Smooth muscle cell (in vitro differentiated cells): ENCODE data around the gene FXYD6. TPM values are rescaled to one million over a fixed set of nuclear protein-coding genes. Genes with fewer than 3 reads are reported as not detected.
"Not testable (repeated sequence)": the region's sequence is repeated elsewhere in the genome, so short reads cannot be mapped to it uniquely, and the experiment has no call there.

Experiments used
- DNase-seq: peaks from one replicate; lab custom pipeline; 2025; ENCODE audit not compliant: unreplicated experiment; lab: John Stamatoyannopoulos, UW
- H2AFZ ChIP-seq: fragments of 200-600 bp; sonication (generic); 2 replicates; pipeline ENCODE4 v1.6.0; 2016; ENCODE audit warnings: antibody characterized with exemption, low read depth, mild to moderate bottlenecking
- H3F3A ChIP-seq: fragments of 200-600 bp; sonication (generic); 2 replicates; pipeline ENCODE4 v1.6.0; 2017; ENCODE audit warnings: antibody characterized with exemption, low read depth
- H3K27ac ChIP-seq: fragments of 200-600 bp; sonication (generic); 2 replicates; pipeline ENCODE4 v1.5.1; 2016; ENCODE audit warnings: low read depth, mild to moderate bottlenecking
- H3K27me3 ChIP-seq: fragments of 200-600 bp; sonication (generic); 2 replicates; pipeline ENCODE4 v1.6.1; 2016; ENCODE audit warnings: low read depth, mild to moderate bottlenecking
- H3K36me3 ChIP-seq: fragments of 200-600 bp; sonication (generic); 2 replicates; pipeline ENCODE4 v1.5.1; 2016; ENCODE audit warnings: low read depth
- H3K4me1 ChIP-seq: fragments of 200-600 bp; sonication (generic); 2 replicates; pipeline ENCODE4 v1.5.1; 2016; ENCODE audit warnings: low read depth
- H3K4me2 ChIP-seq: fragments of 200-600 bp; sonication (generic); 2 replicates; pipeline ENCODE4 v1.6.0; 2016; ENCODE audit warnings: mild to moderate bottlenecking
- H3K4me3 ChIP-seq: fragments of 200-600 bp; sonication (generic); 2 replicates; pipeline ENCODE4 v1.5.1; 2016; ENCODE audit warnings: mild to moderate bottlenecking
- H3K79me2 ChIP-seq: fragments of 200-600 bp; sonication (generic); 2 replicates; pipeline ENCODE4 v1.6.0; 2016; ENCODE audit warnings: low read depth, mild to moderate bottlenecking
- H3K9ac ChIP-seq: fragments of 200-600 bp; sonication (generic); 2 replicates; pipeline ENCODE4 v1.6.0; 2016; ENCODE audit warnings: low read depth
- H3K9me3 ChIP-seq: fragments of 200-600 bp; sonication (generic); replicated peaks from 2 replicates; pipeline ENCODE4 v1.5.1; 2016; ENCODE audit warnings: low read depth
- H4K20me1 ChIP-seq: fragments of 200-600 bp; sonication (generic); 2 replicates; pipeline ENCODE4 v1.6.0; 2016; ENCODE audit warnings: low read depth
- WGBS: methylation state at CpG from one replicate; pipeline ENCODE4 v1.1.7; 2016; ENCODE audit warnings: low lambda C conversion rate; 5-methylcytosine and 5-hydroxymethylcytosine counted together
- polyA plus RNA-seq: library from polyadenylated mRNA; unstranded; fragments of >200 nt; fragmentation: Nextera tagmentation; extraction: Ambion mirVana; gene quantifications from 2 replicates; pipeline ENCODE4 v1.2.1, GENCODE V29; 2016
- total RNA-seq: library from RNA; depleted of rRNA; stranded (reverse); fragments of >200 nt; gene quantifications from 2 replicates; pipeline ENCODE4 v1.2.3, GENCODE V29; 2014
- TF ChIP-seq, protein P1 (sequence below): fragments of 200-600 bp; sonication (generic); IDR thresholded peaks from 2 replicates; pipeline ENCODE4 v1.5.1; 2017; ENCODE audit warnings: borderline replicate concordance, mild to moderate bottlenecking, antibody characterized with exemption; ENCODE audit not compliant: insufficient read depth, poor library complexity, severe bottlenecking

Gene FXYD6
- total and polyA plus RNA-seq, 2 experiments from 2014 or later, result 27.7 to 84.5 TPM

- WGBS, result 81% methylated on average over 17 of the region's 17 CpGs
- TF ChIP-seq, protein P1, sequence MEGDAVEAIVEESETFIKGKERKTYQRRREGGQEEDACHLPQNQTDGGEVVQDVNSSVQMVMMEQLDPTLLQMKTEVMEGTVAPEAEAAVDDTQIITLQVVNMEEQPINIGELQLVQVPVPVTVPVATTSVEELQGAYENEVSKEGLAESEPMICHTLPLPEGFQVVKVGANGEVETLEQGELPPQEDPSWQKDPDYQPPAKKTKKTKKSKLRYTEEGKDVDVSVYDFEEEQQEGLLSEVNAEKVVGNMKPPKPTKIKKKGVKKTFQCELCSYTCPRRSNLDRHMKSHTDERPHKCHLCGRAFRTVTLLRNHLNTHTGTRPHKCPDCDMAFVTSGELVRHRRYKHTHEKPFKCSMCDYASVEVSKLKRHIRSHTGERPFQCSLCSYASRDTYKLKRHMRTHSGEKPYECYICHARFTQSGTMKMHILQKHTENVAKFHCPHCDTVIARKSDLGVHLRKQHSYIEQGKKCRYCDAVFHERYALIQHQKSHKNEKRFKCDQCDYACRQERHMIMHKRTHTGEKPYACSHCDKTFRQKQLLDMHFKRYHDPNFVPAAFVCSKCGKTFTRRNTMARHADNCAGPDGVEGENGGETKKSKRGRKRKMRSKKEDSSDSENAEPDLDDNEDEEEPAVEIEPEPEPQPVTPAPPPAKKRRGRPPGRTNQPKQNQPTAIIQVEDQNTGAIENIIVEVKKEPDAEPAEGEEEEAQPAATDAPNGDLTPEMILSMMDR, result no peak
Measured at GRCh38 chr11:117868815-117869561, 7.5 kb downstream of the FXYD6 start.

GRCh38 chr11:117868088-117868487 lies 8.4 kb downstream of the FXYD6 start:
- WGBS, result 74% methylated on average over 11 of the region's 11 CpGs
- H3F3A ChIP-seq, result no peaks in the 10 kb centered on the region

More at GRCh38 chr11:117868815-117869561, 7.5 kb downstream of the FXYD6 start:
- peaks cover 30% of the 10 kb centered on the region for H4K20me1 ChIP-seq
- no peak overlapping the region for H3K4me3 ChIP-seq
- no peak overlapping the region for H3K27ac ChIP-seq
- no peaks in the 10 kb centered on the region for H3F3A ChIP-seq
- H3K9me3 ChIP-seq, result no peaks in the 10 kb centered on the region
- H2AFZ ChIP-seq, result no peak overlapping the region
- no peaks in the 10 kb centered on the region for H3K36me3 ChIP-seq
- DNase-seq, result no peak
- no peaks in the 10 kb centered on the region for H3K27me3 ChIP-seq
- H3K79me2 ChIP-seq, result peaks cover 6% of the 10 kb centered on the region
- H3K4me1 ChIP-seq, result peaks cover 23% of the 10 kb centered on the region
- H3K4me2 ChIP-seq, result no peak overlapping the region
- H3K9ac ChIP-seq, result no peak overlapping the region

GRCh38 chr11:117866526-117866925 lies 9.9 kb downstream of the FXYD6 start:
- no peaks in the 10 kb centered on the region for H3K9me3 ChIP-seq
- peaks cover 12% of the 10 kb centered on the region for H3K79me2 ChIP-seq
- 92% methylated on average over 5 of the region's 5 CpGs for WGBS
- H4K20me1 ChIP-seq, result peaks cover 34% of the 10 kb centered on the region
- no peak overlapping the region for H3K4me3 ChIP-seq
- H3K9ac ChIP-seq, result no peak overlapping the region
- peaks cover 29% of the 10 kb centered on the region for H3K4me1 ChIP-seq
- TF ChIP-seq, protein P1, result no peak
- H2AFZ ChIP-seq, result no peak overlapping the region
- no peaks in the 10 kb centered on the region for H3K27me3 ChIP-seq
- no peak for DNase-seq
- H3K36me3 ChIP-seq, result no peaks in the 10 kb centered on the region
- H3K4me2 ChIP-seq, result no peak overlapping the region
- no peaks in the 10 kb centered on the region for H3F3A ChIP-seq
- H3K27ac ChIP-seq, result no peak overlapping the region

More at GRCh38 chr11:117868088-117868487, 8.4 kb downstream of the FXYD6 start:
- Histone ChIP-seq H3K4me2 (no peak overlapping the region), H3K4me3 (no peak overlapping the region), H2AFZ (no peak overlapping the region), H4K20me1 (peaks cover 30% of the 10 kb centered on the region), H3K36me3 (no peaks in the 10 kb centered on the region), H3K9ac (no peak overlapping the region), H3K27me3 (no peaks in the 10 kb centered on the region), H3K27ac (no peak overlapping the region), H3K9me3 (no peaks in the 10 kb centered on the region), H3K4me1 (peaks cover 23% of the 10 kb centered on the region), H3K79me2 (peaks cover 6% of the 10 kb centered on the region)
- no peak for DNase-seq
- TF ChIP-seq, protein P1, result no peak

DNA sequence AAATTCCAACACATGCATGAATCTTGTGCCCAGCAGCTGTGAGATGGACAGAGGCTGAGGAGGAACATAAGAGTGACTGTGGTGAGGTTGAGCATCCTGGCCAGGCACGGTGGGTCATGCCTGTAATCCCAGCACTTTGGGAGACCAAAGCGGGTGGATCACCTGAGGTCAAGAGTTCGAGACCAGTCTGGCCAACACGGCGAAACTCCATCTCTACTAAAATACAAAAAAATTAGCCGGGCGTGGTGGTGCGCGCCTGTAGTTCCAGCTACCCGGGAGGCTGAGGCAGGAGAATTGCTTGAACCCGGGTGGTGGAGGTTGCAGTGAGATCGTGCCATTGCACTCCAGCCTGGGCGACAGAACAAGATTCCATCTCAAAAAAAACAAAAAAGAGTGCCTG lies 10.9 kb downstream of the FXYD6 start:
- not testable (repeated sequence) for H3K36me3 ChIP-seq, H3K27me3 ChIP-seq, H3K9me3 ChIP-seq, H3K4me3 ChIP-seq, H3K27ac ChIP-seq, H3F3A ChIP-seq, DNase-seq, H3K4me2 ChIP-seq, H3K9ac ChIP-seq, H2AFZ ChIP-seq
- Histone ChIP-seq H4K20me1 (peaks cover 42% of the 10 kb centered on the region), H3K4me1 (peaks cover 28% of the 10 kb centered on the region), H3K79me2 (peaks cover 12% of the 10 kb centered on the region)
- WGBS, result 97% methylated on average over 13 of the region's 13 CpGs
